ENCODE measurements around the gene VARS1.
A peak's percentile ranks its signal among the peaks of the same experiment; 100 is the strongest.

DNA sequence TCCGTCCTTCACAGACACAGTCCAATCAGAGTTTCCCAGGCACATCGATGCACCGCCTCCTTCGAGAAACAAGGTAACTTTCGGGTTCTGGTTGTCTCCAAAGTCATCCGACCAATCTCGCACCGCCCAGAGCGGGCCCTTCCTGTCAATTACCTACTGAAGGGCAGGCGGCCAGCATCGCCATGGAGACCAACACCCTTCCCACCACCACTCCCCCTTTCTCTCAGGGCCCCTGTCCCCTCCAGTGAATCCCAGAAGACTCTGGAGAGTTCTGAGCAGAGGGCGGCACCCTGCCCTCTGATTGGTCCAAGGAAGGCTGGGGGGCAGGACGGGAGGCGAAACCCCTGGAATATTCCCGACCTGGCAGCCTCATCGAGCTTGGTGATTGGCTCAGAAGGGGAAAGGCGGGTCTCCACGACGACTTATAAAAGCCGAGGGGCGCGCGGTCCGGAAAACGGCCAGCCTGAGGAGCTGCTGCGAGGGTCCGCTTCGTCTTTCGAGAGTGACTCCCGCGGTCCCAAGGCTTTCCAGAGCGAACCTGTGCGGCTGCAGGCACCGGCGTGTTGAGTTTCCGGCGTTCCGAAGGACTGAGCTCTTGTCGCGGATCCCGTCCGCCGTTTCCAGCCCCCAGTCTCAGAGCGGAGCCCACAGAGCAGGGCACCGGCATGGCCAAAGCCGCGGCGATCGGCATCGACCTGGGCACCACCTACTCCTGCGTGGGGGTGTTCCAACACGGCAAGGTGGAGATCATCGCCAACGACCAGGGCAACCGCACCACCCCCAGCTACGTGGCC, 31.9 kb upstream of the VARS1 start, which contains the start of gene HSPA1B:
- TF ChIP-seq ELF4 (IDR thresholded peaks at IDR 0.05): peak; percentile 91
- no peak for TF ChIP-seq CTBP1 (IDR thresholded peaks at IDR 0.05; ENCODE audit: borderline replicate concordance)
- no peak for TF ChIP-seq FOXM1 (IDR thresholded peaks at IDR 0.05; ENCODE audit: borderline replicate concordance)
- no peak for TF ChIP-seq NFRKB (IDR thresholded peaks at IDR 0.05)
- no peak for TF ChIP-seq ZNF384 (IDR thresholded peaks at IDR 0.05)
- TF ChIP-seq FOXA1 (IDR thresholded peaks at IDR 0.05): no peak
- no peak for TF ChIP-seq FOXK2 (IDR thresholded peaks at IDR 0.05)
- no peak for TF ChIP-seq ARNT (IDR thresholded peaks at IDR 0.05)
